Esophagus (tissue), 2 donors: ENCODE measurements around the gene RPH3AL. TPM values are rescaled to one million over a fixed set of nuclear protein-coding genes. Genes with fewer than 3 reads are reported as not detected.

Experiments used
- H3K27ac ChIP-seq, 2 donors: one replicate each; pipeline ENCODE4 v1.5.1; 2013; ENCODE audit warnings: low read depth in 2 of 2, mild to moderate bottlenecking in 2 of 2, inconsistent platforms in 1 of 2, low read length in 1 of 2, moderate library complexity in 1 of 2
- H3K27me3 ChIP-seq, 2 donors: one replicate each; pipeline ENCODE4 v1.6.1; 2013; ENCODE audit warnings: low read length in 2 of 2, control low read depth in 1 of 2, mild to moderate bottlenecking in 1 of 2; ENCODE audit not compliant: insufficient read depth in 2 of 2, control insufficient read depth in 1 of 2
- H3K36me3 ChIP-seq, 2 donors: one replicate each; pipeline ENCODE4 v1.6.1; 2013; ENCODE audit warnings: low read length in 1 of 2; ENCODE audit not compliant: control insufficient read depth in 2 of 2, insufficient read depth in 2 of 2
- H3K4me1 ChIP-seq, 2 donors: one replicate each; pipeline ENCODE4 v1.6.1; 2013; ENCODE audit warnings: low read length in 1 of 2; ENCODE audit not compliant: control insufficient read depth in 2 of 2, insufficient read depth in 2 of 2
- H3K4me3 ChIP-seq, 2 donors: one replicate each; pipeline ENCODE4 v1.5.1; 2013; ENCODE audit warnings: low read length in 2 of 2, mild to moderate bottlenecking in 2 of 2, low read depth in 1 of 2, moderate library complexity in 1 of 2
- H3K9me3 ChIP-seq, 2 donors: one replicate each; pipeline ENCODE4 v1.6.1; 2013; ENCODE audit warnings: mild to moderate bottlenecking in 2 of 2, low read depth in 1 of 2, low read length in 1 of 2, moderate library complexity in 1 of 2; ENCODE audit not compliant: control insufficient read depth in 2 of 2, insufficient read depth in 1 of 2
- WGBS, 2 donors: extraction: QIAGEN DNeasy Blood & Tissue Kit; methylation state at CpG; one replicate each; pipeline ENCODE4 v1.1.7; 2013; 5-methylcytosine and 5-hydroxymethylcytosine counted together
- polyA plus RNA-seq, 2 donors: library from polyadenylated mRNA; stranded (reverse); fragments of 200-250 nt; gene quantifications; one replicate each; pipeline ENCODE4 v1.2.3, GENCODE V29; 2013
- donor health status: healthy with polysubstance abuse.
- donor health status: Bipolar disorder and iron deficiency.

The RPH3AL gene
- polyA plus RNA-seq, 2 donors, result 3.2 to 6.1 TPM

DNA sequence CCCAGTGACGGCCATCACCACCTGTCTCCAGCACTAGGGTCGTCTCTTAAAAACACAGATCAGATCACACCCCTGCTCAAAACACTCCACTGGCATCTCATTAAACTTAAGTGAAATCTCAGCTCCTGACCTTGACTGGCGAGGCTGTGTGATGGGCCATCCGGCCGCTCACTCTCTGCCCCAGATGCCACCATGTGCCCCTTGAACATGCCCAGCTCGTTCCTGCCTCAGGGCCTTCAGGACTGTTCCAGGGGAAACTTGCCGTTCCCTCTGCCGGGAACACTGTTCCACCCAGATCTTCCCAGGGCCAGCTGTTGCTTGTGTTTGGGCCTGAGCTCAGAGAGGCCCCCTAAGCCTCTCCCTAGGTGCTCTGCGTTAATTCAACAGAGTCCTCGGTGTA, 39.4 kb downstream of the RPH3AL start:
- peaks cover 0 to 20% of the 10 kb centered on the region in 2 donors for H3K36me3 ChIP-seq
- peaks cover 0 to under 1% of the 10 kb centered on the region in 2 donors for H3K4me1 ChIP-seq
- peaks cover 0 to 1% of the 10 kb centered on the region in 2 donors for H3K9me3 ChIP-seq
- no peak overlapping the region for H3K27ac ChIP-seq
- H3K27me3 ChIP-seq, result no peaks in the 10 kb centered on the region
- no peak overlapping the region for H3K4me3 ChIP-seq
- WGBS, 2 donors, result 87 to 90% methylated on average over 10 of the region's 10 CpGs

DNA sequence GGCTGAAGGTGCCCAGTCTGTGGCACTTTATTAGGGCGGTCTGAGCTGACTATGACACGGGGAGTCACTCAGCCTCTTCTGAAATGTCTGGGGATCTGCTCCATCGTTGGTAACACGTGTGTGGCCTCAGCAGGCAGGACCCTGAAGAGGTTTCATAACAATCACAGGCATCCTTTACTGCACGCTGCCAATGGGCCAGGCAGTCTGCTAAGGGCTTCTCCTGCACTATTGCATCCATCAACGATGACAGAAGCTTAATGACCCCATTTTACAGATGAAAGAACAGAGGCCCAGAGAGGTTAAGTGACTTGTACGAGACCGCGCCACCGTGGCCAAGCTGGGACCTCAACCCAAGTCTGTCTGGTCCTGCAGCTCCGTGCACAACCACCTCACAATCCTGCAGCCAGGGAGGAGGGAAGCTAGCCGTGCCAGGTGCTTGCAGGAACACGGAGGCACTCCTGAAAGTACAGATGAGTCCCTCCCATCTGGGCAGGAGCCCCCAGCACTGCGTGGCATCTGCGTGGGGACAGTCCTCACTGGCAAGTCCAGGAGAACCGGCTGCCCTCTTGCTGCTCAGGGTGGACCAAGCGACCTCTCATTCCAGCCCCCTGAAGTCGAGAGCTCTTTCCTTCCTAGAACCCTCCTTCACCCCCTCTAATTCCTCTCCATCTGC, 40.0 kb downstream of the RPH3AL start:
- Histone ChIP-seq H3K4me3 (no peak overlapping the region), H3K36me3 (peaks cover 0 to 20% of the 10 kb centered on the region in 2 donors), H3K4me1 (peaks cover 0 to 6% of the 10 kb centered on the region in 2 donors), H3K27me3 (no peaks in the 10 kb centered on the region), H3K9me3 (peaks cover 0 to 1% of the 10 kb centered on the region in 2 donors), H3K27ac (no peak overlapping the region)
- WGBS, 2 donors, result 80 to 82% methylated on average over 18 of the region's 18 CpGs

DNA sequence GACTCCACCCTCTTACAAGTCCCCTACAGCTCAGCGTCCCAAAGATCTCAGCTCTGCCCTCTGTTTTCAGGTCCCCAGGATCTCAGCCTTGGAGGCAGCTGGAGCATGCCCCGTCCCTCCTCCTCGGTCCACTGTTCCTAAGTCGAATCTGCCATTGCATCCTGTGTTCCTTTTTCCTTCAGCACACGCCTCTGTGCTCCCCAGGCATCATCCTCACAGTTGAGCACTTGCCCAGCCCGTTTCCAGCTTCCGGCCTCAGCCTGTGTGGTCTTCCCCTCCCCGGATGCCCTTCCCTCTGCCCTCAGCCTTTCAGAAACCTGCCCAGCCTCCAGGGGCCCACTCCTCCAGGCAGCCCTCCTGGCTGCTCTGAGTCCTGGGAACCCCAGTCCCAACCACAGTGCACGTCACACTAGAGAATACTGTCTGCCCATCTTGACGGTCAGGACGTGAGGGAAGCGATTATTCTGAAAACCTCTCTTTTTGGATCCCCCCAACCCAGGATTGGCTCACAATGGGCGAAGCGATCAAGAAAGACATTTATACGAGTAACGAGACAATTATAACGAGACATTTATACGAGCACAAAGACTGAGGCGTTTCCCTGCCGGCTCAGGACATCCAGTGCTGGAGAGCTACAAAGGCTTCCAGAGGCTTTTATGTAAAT, 41.4 kb downstream of the RPH3AL start:
- H3K4me1 ChIP-seq, result peaks cover 0 to 6% of the 10 kb centered on the region in 2 donors
- peaks cover 0 to 1% of the 10 kb centered on the region in 2 donors for H3K9me3 ChIP-seq
- WGBS, 2 donors, result 86 to 88% methylated on average over 20 of the region's 20 CpGs
- no peak overlapping the region for H3K27ac ChIP-seq
- H3K4me3 ChIP-seq, result no peak overlapping the region
- no peaks in the 10 kb centered on the region for H3K27me3 ChIP-seq
- peaks cover 0 to 16% of the 10 kb centered on the region in 2 donors for H3K36me3 ChIP-seq

DNA sequence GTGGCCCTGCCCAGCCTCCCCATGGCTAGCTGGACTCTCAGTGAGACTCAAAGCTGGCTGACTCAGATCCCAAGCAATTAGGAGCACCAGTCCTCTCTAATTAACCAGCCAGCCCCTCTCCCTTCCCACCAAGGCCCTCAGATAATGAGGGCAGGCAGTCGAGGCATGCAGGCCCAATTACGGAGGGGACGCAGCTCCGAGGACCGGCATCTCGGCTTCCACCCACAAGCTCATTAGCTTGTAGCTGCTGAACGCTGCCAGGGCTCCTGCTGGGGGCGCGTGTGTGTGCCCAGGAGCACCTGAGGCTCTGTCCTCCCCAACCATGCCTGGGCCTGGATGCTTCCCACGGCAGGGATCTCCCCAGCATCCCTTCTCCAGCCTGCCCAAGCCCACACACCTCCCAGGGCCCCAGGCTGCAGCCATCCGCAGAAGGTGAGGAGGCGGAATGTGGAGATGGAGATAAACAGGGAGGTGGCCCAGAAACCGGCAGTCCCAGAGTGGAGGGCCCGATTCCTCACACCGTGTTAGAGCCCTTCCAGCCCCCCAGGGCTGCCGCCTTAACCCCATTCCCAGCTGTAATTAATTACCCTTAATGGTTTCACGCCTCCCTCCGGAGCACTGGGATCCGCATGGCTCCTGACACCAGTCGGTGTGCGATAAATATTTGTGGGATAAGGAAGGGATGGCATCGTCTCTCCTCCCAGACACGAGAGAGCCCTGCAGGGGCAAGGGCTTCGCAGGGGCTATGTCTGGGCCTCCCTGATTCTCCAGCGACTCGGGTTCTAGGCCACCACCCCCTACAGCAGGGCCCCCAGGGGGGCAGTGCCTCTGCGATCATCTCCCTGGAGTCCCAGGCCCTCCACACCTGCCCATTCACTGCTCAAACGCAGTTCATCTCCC, 42.2 kb downstream of the RPH3AL start:
- H3K27me3 ChIP-seq, result no peaks in the 10 kb centered on the region
- H3K36me3 ChIP-seq, result peaks cover 0 to 13% of the 10 kb centered on the region in 2 donors
- WGBS, 2 donors, result 85 to 86% methylated on average over 28 of the region's 28 CpGs
- H3K9me3 ChIP-seq, result peaks cover 0 to 1% of the 10 kb centered on the region in 2 donors
- H3K4me3 ChIP-seq, result no peak overlapping the region
- peaks cover 0 to 6% of the 10 kb centered on the region in 2 donors for H3K4me1 ChIP-seq
- no peak overlapping the region for H3K27ac ChIP-seq

- Histone ChIP-seq H3K27ac (no peak overlapping the region), H3K9me3 (no peaks in the 10 kb centered on the region), H3K4me1 (peaks cover 0 to 6% of the 10 kb centered on the region in 2 donors), H3K27me3 (no peaks in the 10 kb centered on the region), H3K36me3 (peaks cover 0 to 13% of the 10 kb centered on the region in 2 donors), H3K4me3 (no peak overlapping the region)
- WGBS, 2 donors, result 68 to 70% methylated on average over 10 to 12 of the region's 12 CpGs
These were observed 43.2 kb downstream of the RPH3AL start for GRCh38 chr17:309361-309888.

GRCh38 chr17:307741-308507, 44.7 kb downstream of the RPH3AL start:
- H3K36me3 ChIP-seq, result peaks cover 0 to 6% of the 10 kb centered on the region in 2 donors
- H3K4me1 ChIP-seq, result peaks cover 0 to 6% of the 10 kb centered on the region in 2 donors
- no peaks in the 10 kb centered on the region for H3K27me3 ChIP-seq
- no peak overlapping the region for H3K4me3 ChIP-seq
- WGBS, 2 donors, result 33 to 41% methylated on average over 22 of the region's 22 CpGs
- H3K9me3 ChIP-seq, result no peaks in the 10 kb centered on the region
- no peak overlapping the region for H3K27ac ChIP-seq

DNA sequence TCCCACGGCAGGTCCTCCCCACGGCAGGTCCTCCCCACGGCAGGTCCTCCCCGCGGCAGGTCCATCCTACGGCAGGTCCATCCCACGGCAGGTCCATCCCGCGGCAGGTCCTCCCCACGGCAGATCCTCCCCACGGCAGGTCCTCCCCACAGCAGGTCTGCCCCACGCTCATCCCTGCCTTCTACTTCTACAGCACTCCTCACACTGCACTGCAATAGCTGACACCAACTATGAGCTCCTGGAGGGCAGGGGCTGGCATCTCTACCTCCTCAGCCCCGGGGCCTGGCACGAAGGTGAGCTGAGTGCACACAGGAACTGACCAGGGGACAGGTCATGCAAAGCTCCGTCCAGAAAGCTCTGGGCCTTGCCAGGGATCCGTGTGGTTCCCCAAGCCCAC, 45.3 kb downstream of the RPH3AL start:
- Histone ChIP-seq H3K36me3 (peaks cover 0 to 2% of the 10 kb centered on the region in 2 donors), H3K27ac (no peak overlapping the region), H3K4me1 (peaks cover 0 to 8% of the 10 kb centered on the region in 2 donors), H3K9me3 (no peaks in the 10 kb centered on the region), H3K27me3 (no peaks in the 10 kb centered on the region), H3K4me3 (no peak overlapping the region)
- 87 to 90% methylated on average over 15 to 16 of the region's 16 CpGs for WGBS, 2 donors

- peaks cover 0 to 6% of the 10 kb centered on the region in 2 donors for H3K36me3 ChIP-seq
- no peaks in the 10 kb centered on the region for H3K9me3 ChIP-seq
- H3K27me3 ChIP-seq, result no peaks in the 10 kb centered on the region
- H3K27ac ChIP-seq, result no peak overlapping the region
- WGBS, 2 donors, result 89 to 90% methylated on average over 21 to 26 of the region's 26 CpGs
- H3K4me3 ChIP-seq, result no peak overlapping the region
- H3K4me1 ChIP-seq, result peaks cover 0 to 14% of the 10 kb centered on the region in 2 donors
These were observed 45.9 kb downstream of the RPH3AL start for GRCh38 chr17:306536-307294.
